Loucy (cell line): ENCODE results near the gene BBOF1.

Source experiments
- H2AFZ ChIP-seq: fragments of 200-600 bp; sonication (generic); 2 replicates; pipeline ENCODE4 v1.6.0; 2016; ENCODE audit warnings: antibody characterized with exemption, mild to moderate bottlenecking, low read length, moderate library complexity
- H3F3A ChIP-seq: fragments of 200-600 bp; 2 replicates; pipeline ENCODE4 v1.6.0; 2016; ENCODE audit warnings: antibody characterized with exemption, low read depth, mild to moderate bottlenecking
- H3K27me3 ChIP-seq: fragments of 200-600 bp; sonication (generic); 2 replicates; pipeline ENCODE4 v1.6.1; 2014; ENCODE audit warnings: low read length, mild to moderate bottlenecking; ENCODE audit not compliant: insufficient read depth, poor library complexity, severe bottlenecking
- H3K36me3 ChIP-seq: fragments of 200-600 bp; sonication (generic); 2 replicates; pipeline ENCODE4 v1.6.1; 2016; ENCODE audit warnings: low read length; ENCODE audit not compliant: insufficient read depth
- H3K4me1 ChIP-seq: fragments of 200-600 bp; sonication (generic); 2 replicates; pipeline ENCODE4 v1.5.1; 2014; ENCODE audit warnings: low read length, mild to moderate bottlenecking; ENCODE audit not compliant: insufficient read depth, poor library complexity, severe bottlenecking
- H3K4me2 ChIP-seq: fragments of 200-600 bp; sonication (generic); 2 replicates; pipeline ENCODE4 v1.6.0; 2014; ENCODE audit warnings: antibody characterized with exemption, low read length, low read depth, mild to moderate bottlenecking; ENCODE audit not compliant: poor library complexity, severe bottlenecking
- H3K4me3 ChIP-seq: fragments of 200-600 bp; sonication (generic); 2 replicates; pipeline ENCODE4 v1.5.1; 2014; ENCODE audit warnings: low read length, mild to moderate bottlenecking, mixed read lengths; ENCODE audit not compliant: poor library complexity, severe bottlenecking
- H3K79me2 ChIP-seq: fragments of 200-600 bp; sonication (generic); 2 replicates; pipeline ENCODE4 v1.6.1; 2014; ENCODE audit warnings: low read length; ENCODE audit not compliant: insufficient read depth
- H3K9ac ChIP-seq: fragments of 200-600 bp; sonication (generic); 2 replicates; pipeline ENCODE4 v1.6.0; 2014; ENCODE audit warnings: mild to moderate bottlenecking, low read depth, low read length, moderate library complexity; ENCODE audit not compliant: poor library complexity, severe bottlenecking
- H3K9me2 ChIP-seq: fragments of 200-600 bp; sonication (generic); replicated peaks from 2 replicates; pipeline ENCODE4 v1.6.1; 2016; ENCODE audit warnings: low read depth, low read length, mixed read lengths
- H3K9me3 ChIP-seq: fragments of 200-600 bp; sonication (generic); 2 replicates; pipeline ENCODE4 v1.6.1; 2014; ENCODE audit warnings: mild to moderate bottlenecking, antibody characterized with exemption, low read length, low read depth; ENCODE audit not compliant: insufficient read depth
- H4K20me1 ChIP-seq: fragments of 200-600 bp; sonication (generic); 2 replicates; pipeline ENCODE4 v1.6.0; 2014; ENCODE audit warnings: antibody characterized with exemption, low read length, mild to moderate bottlenecking; ENCODE audit not compliant: insufficient read depth, poor library complexity, severe bottlenecking
- EZH2phosphoT487 ChIP-seq: fragments of 200-600 bp; IDR thresholded peaks from 2 replicates; pipeline ENCODE4 v1.6.1; 2018; ENCODE audit warnings: antibody characterized with exemption, mild to moderate bottlenecking, moderate library complexity, borderline replicate concordance
- TF ChIP-seq, protein P1 (sequence below): fragments of 200-600 bp; sonication (generic); conservative IDR thresholded peaks from 2 replicates; pipeline ENCODE4 v1.5.1; 2014; ENCODE audit warnings: mild to moderate bottlenecking, antibody characterized with exemption, low read length

BBOF1 gene

DNA sequence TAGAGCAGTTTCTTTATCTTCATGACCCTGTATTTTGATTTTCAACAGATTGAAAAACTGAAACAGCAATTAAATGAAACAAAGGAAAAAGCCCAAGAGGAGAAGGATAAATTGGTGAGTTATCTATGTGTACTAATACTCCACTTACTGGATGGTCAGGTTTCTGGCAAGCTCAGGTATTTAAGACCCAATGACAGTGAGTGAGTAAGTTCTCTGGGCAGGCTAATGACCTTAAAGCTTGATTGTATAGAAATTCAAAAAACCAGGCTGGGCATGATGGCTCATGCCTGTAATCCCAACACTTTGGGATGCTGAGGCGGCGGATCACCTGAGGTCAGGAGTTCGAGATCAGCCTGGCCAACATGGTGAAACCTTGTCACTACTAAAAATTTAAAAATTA is 10.0 kb downstream of the BBOF1 start:
- H3K9me3 ChIP-seq: no peaks in the 10 kb centered on the region
- H3K36me3 ChIP-seq: no peaks in the 10 kb centered on the region
- H3K27me3 ChIP-seq: no peaks in the 10 kb centered on the region
- no peaks in the 10 kb centered on the region for H3K9me2 ChIP-seq
- H3K9ac ChIP-seq: no peak overlapping the region
- H3K79me2 ChIP-seq: no peaks in the 10 kb centered on the region
- TF ChIP-seq, protein P1, sequence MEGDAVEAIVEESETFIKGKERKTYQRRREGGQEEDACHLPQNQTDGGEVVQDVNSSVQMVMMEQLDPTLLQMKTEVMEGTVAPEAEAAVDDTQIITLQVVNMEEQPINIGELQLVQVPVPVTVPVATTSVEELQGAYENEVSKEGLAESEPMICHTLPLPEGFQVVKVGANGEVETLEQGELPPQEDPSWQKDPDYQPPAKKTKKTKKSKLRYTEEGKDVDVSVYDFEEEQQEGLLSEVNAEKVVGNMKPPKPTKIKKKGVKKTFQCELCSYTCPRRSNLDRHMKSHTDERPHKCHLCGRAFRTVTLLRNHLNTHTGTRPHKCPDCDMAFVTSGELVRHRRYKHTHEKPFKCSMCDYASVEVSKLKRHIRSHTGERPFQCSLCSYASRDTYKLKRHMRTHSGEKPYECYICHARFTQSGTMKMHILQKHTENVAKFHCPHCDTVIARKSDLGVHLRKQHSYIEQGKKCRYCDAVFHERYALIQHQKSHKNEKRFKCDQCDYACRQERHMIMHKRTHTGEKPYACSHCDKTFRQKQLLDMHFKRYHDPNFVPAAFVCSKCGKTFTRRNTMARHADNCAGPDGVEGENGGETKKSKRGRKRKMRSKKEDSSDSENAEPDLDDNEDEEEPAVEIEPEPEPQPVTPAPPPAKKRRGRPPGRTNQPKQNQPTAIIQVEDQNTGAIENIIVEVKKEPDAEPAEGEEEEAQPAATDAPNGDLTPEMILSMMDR: no peak
- no peak for TF ChIP-seq EZH2phosphoT487
- H3K4me1 ChIP-seq: no peaks in the 10 kb centered on the region
- no peak overlapping the region for H3K4me2 ChIP-seq
- H3F3A ChIP-seq: no peaks in the 10 kb centered on the region
- no peak overlapping the region for H3K4me3 ChIP-seq
- H4K20me1 ChIP-seq: no peaks in the 10 kb centered on the region
- H2AFZ ChIP-seq: no peak overlapping the region

DNA sequence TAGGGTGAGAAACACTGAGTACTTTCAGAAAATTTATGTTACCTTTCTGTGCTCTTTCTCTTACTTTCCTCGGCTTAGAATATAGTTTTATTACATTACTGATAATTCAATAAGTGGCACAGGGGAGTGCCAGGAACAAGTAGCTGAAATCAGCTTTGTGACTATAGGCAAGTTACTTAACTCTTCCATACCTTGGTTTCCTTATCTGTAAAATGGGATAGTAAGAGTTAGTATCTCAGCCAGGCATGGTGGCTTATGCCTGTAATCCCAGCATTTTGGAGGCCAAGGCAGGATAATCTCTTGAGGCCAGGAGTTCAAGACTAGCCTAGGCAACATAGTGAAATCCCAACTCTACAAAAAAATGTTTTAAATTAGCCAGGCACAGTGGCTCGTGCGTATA is 15.4 kb downstream of the BBOF1 start:
- TF ChIP-seq EZH2phosphoT487: no peak
- TF ChIP-seq, protein P1: no peak
- no peaks in the 10 kb centered on the region for H3K27me3 ChIP-seq
- H3K36me3 ChIP-seq: no peaks in the 10 kb centered on the region
- H3F3A ChIP-seq: no peaks in the 10 kb centered on the region
- no peaks in the 10 kb centered on the region for H3K9me3 ChIP-seq
- H3K79me2 ChIP-seq: no peaks in the 10 kb centered on the region
- H3K9ac ChIP-seq: no peak overlapping the region
- H4K20me1 ChIP-seq: no peaks in the 10 kb centered on the region
- no peak overlapping the region for H3K4me3 ChIP-seq
- H3K9me2 ChIP-seq: no peaks in the 10 kb centered on the region
- no peaks in the 10 kb centered on the region for H3K4me1 ChIP-seq
- H3K4me2 ChIP-seq: no peak overlapping the region
- no peak overlapping the region for H2AFZ ChIP-seq

DNA sequence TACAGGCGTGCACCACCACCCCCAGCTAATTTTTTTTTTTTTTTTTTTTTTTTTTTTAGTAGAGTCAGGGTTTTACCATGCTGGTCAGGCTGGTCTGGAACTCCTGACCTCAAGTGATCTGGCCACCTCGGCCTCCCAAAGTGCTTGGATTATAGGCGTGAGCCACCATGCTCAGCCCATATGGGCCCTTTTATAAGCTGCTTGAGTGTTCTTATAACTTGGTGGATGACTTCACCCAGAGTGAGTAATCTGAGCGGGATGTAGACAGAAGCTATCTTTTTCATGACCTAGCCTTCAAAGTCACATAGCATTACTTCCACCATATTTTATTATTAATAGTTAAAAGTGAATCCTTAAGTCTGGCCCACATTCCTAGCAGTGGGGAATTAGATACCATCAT is 16.4 kb downstream of the BBOF1 start:
- Histone ChIP-seq H4K20me1 (no peaks in the 10 kb centered on the region), H3K4me1 (no peaks in the 10 kb centered on the region), H3K9ac (no peak overlapping the region), H2AFZ (no peak overlapping the region), H3K9me3 (no peaks in the 10 kb centered on the region), H3K4me2 (no peak overlapping the region), H3K36me3 (no peaks in the 10 kb centered on the region), H3K9me2 (no peaks in the 10 kb centered on the region), H3K27me3 (no peaks in the 10 kb centered on the region), H3K79me2 (no peaks in the 10 kb centered on the region), H3K4me3 (no peak overlapping the region), H3F3A (no peaks in the 10 kb centered on the region)
- TF ChIP-seq, protein P1: no peak
- TF ChIP-seq EZH2phosphoT487: no peak
